WTC11 (cell line): ENCODE measurements around the gene UVRAG. TPM values are rescaled to one million over a fixed set of nuclear protein-coding genes. Genes with fewer than 3 reads are reported as not detected.

Experiments
- ATAC-seq: fragments of 200-7000 bp; cut with Tn5 transposase; 2 replicates; pipeline ENCODE4 v1.10.0; 2021; ENCODE audit warnings: mild to moderate bottlenecking, moderate library complexity
- CTCF ChIA-PET: fragments of 300-600 bp; sonication (Branson Sonifier 250); formaldehyde crosslinking; loops from one replicate; lab custom pipeline; 2021; ENCODE audit warnings: antibody characterized with exemption; lab: Charles Lee
- POLR2A ChIA-PET: fragments of 350-600 bp; sonication (Branson Sonifier 250); formaldehyde crosslinking; loops from one replicate; lab custom pipeline; 2021; ENCODE audit warnings: antibody characterized with exemption; lab: Charles Lee
- DNase-seq: peaks from one replicate; pipeline ENCODE4 v3.0.0; 2021; ENCODE audit warnings: low spot score
- H3K27ac Mint-ChIP-seq: 2 replicates; pipeline ENCODE4 v1.8.0; 2021; ENCODE audit warnings: mixed read lengths
- H3K27me3 Mint-ChIP-seq: 2 replicates; pipeline ENCODE4 v1.8.0; 2021; ENCODE audit warnings: low read depth, mild to moderate bottlenecking, moderate library complexity, mixed read lengths
- H3K36me3 Mint-ChIP-seq: 2 replicates; pipeline ENCODE4 v1.8.0; 2021; ENCODE audit warnings: mixed read lengths
- H3K4me1 Mint-ChIP-seq: 2 replicates; pipeline ENCODE4 v1.8.0; 2022; ENCODE audit warnings: mixed read lengths
- H3K4me3 Mint-ChIP-seq: 2 replicates; pipeline ENCODE4 v1.8.0; 2021; ENCODE audit warnings: mild to moderate bottlenecking, moderate library complexity, mixed read lengths
- H3K9me3 Mint-ChIP-seq: 2 replicates; pipeline ENCODE4 v1.8.0; 2021; ENCODE audit warnings: mixed read lengths
- ATF2 ChIP-seq: sonication (generic); formaldehyde crosslinking; IDR thresholded peaks from 2 replicates; pipeline ENCODE4 v1.8.1; 2022; ENCODE audit warnings: low read depth, missing genetic modification reagents, borderline replicate concordance
- ATF6 ChIP-seq: sonication (generic); formaldehyde crosslinking; IDR thresholded peaks from 2 replicates; pipeline ENCODE4 v1.8.1; 2023; ENCODE audit warnings: mild to moderate bottlenecking, missing genetic modification reagents
- CBFB ChIP-seq: sonication (generic); formaldehyde crosslinking; IDR thresholded peaks from 2 replicates; pipeline ENCODE4 v1.8.1; 2022; ENCODE audit warnings: mild to moderate bottlenecking, low read depth, missing genetic modification reagents
- CREM ChIP-seq: sonication (generic); formaldehyde crosslinking; IDR thresholded peaks from 2 replicates; pipeline ENCODE4 v1.8.1; 2022; ENCODE audit warnings: mild to moderate bottlenecking, missing genetic modification reagents, moderate library complexity
- E2F4 ChIP-seq: sonication (generic); formaldehyde crosslinking; IDR thresholded peaks from 2 replicates; pipeline ENCODE4 v1.8.1; 2022; ENCODE audit warnings: low read depth, mild to moderate bottlenecking, moderate library complexity, missing genetic modification reagents, borderline replicate concordance
- ELF4 ChIP-seq: sonication (generic); formaldehyde crosslinking; IDR thresholded peaks from 2 replicates; pipeline ENCODE4 v1.8.1; 2022; ENCODE audit warnings: low read depth, mild to moderate bottlenecking, moderate library complexity, missing genetic modification reagents
- ERG ChIP-seq: fragments of 250-450 bp; sonication (Bioruptor Pico); IDR thresholded peaks from 2 replicates; pipeline ENCODE4 v1.8.0; 2021; ENCODE audit warnings: mild to moderate bottlenecking
- FOXK1 ChIP-seq: sonication (generic); formaldehyde crosslinking; IDR thresholded peaks from 2 replicates; pipeline ENCODE4 v1.8.0; 2022; ENCODE audit warnings: mild to moderate bottlenecking, moderate library complexity, missing genetic modification reagents
- GRHL2 ChIP-seq: fragments of 250-450 bp; sonication (Bioruptor Pico); IDR thresholded peaks from 2 replicates; pipeline ENCODE4 v1.8.0; 2022; ENCODE audit warnings: mild to moderate bottlenecking, moderate library complexity; ENCODE audit not compliant: insufficient replicate concordance, severe bottlenecking
- NR1H2 ChIP-seq: sonication (generic); formaldehyde crosslinking; IDR thresholded peaks from 2 replicates; pipeline ENCODE4 v1.9.0; 2021; ENCODE audit warnings: mild to moderate bottlenecking, moderate library complexity, missing genetic modification reagents
- PREB ChIP-seq: sonication (generic); formaldehyde crosslinking; IDR thresholded peaks from 2 replicates; pipeline ENCODE4 v1.8.1; 2022; ENCODE audit warnings: mild to moderate bottlenecking, missing genetic modification reagents, moderate library complexity, borderline replicate concordance
- SMAD3 ChIP-seq: sonication (generic); formaldehyde crosslinking; IDR thresholded peaks from 2 replicates; pipeline ENCODE4 v1.8.0; 2022; ENCODE audit warnings: missing genetic modification reagents, mild to moderate bottlenecking, borderline replicate concordance
- SOX15 ChIP-seq: fragments of 250-450 bp; sonication (Bioruptor Pico); IDR thresholded peaks from 2 replicates; pipeline ENCODE4 v1.9.0; 2021; ENCODE audit warnings: mild to moderate bottlenecking
- SP1 ChIP-seq: sonication (generic); formaldehyde crosslinking; conservative IDR thresholded peaks from 2 replicates; pipeline ENCODE4 v1.8.1; 2022; ENCODE audit warnings: missing genetic modification reagents
- ZNF219 ChIP-seq: sonication (generic); formaldehyde crosslinking; IDR thresholded peaks from 2 replicates; pipeline ENCODE4 v1.8.0; 2023; ENCODE audit warnings: missing genetic modification reagents, mild to moderate bottlenecking, borderline replicate concordance
- ZNF263 ChIP-seq: sonication (generic); formaldehyde crosslinking; IDR thresholded peaks from 2 replicates; pipeline ENCODE4 v1.8.1; 2022; ENCODE audit warnings: low read depth, mild to moderate bottlenecking, moderate library complexity, missing genetic modification reagents
- ZNF423 ChIP-seq: fragments of 250-450 bp; sonication (Bioruptor Pico); IDR thresholded peaks from 2 replicates; pipeline ENCODE4 v2.1.2; 2022; ENCODE audit warnings: mild to moderate bottlenecking, moderate library complexity
- ZNF512 ChIP-seq: sonication (generic); formaldehyde crosslinking; IDR thresholded peaks from 2 replicates; pipeline ENCODE4 v1.8.1; 2022; ENCODE audit warnings: missing genetic modification reagents, borderline replicate concordance
- total RNA-seq: library from RNA; stranded (reverse); gene quantifications from 3 replicates; pipeline ENCODE4 v1.2.3, GENCODE V29; 2021

UVRAG gene
- total RNA-seq, 1 experiment from 2014 or later = 14.5 TPM

GRCh38 chr11:75784085-75784478 lies 30.9 kb upstream of the UVRAG start (continued):
- no peak for TF ChIP-seq SP1
- TF ChIP-seq ATF2 (CRISPR knock-in tag) = no peak
- TF ChIP-seq ERG (CRISPR knock-in tag) = no peak
- TF ChIP-seq ZNF512 (CRISPR knock-in tag) = no peak
- TF ChIP-seq ZNF423 (CRISPR knock-in tag) = no peak
- no peak for TF ChIP-seq FOXK1 (CRISPR knock-in tag)

GRCh38 chr11:75784506-75784905 lies 30.5 kb upstream of the UVRAG start:
- Mint-ChIP-seq H3K27ac (no peak overlapping the region), H3K4me1 (no peaks in the 10 kb centered on the region), H3K4me3 (no peak overlapping the region), H3K36me3 (no peaks in the 10 kb centered on the region), H3K27me3 (no peaks in the 10 kb centered on the region), H3K9me3 (no peaks in the 10 kb centered on the region)
- TF ChIP-seq ERG (CRISPR knock-in tag) (no peak), ZNF263 (CRISPR knock-in tag) (no peak), CREM (CRISPR knock-in tag) (no peak), GRHL2 (CRISPR knock-in tag) (no peak), ZNF512 (CRISPR knock-in tag) (no peak), ATF6 (no peak), SMAD3 (CRISPR knock-in tag) (no peak), CBFB (CRISPR knock-in tag) (no peak)
- ChIA-PET POLR2A (no interaction called here), CTCF (interaction anchor here (2.0 kb wide), 1 partner anchor 61 kb away, joined by 10 read pairs; no protein-coding TSS in a partner anchor)
- ATAC-seq (no peak), DNase-seq (no peak)

- CTCF ChIA-PET = interaction anchor here (1.6 to 2.0 kb wide), 2 partner anchors 10 to 62 kb away, joined by 4 to 10 read pairs; no protein-coding TSS in a partner anchor
- DNase-seq (no peak), ATAC-seq (no peak)
- H3K9me3 Mint-ChIP-seq = no peaks in the 10 kb centered on the region
- H3K36me3 Mint-ChIP-seq = no peaks in the 10 kb centered on the region
- H3K4me3 Mint-ChIP-seq = no peak overlapping the region
- H3K27ac Mint-ChIP-seq = no peak overlapping the region
- no peaks in the 10 kb centered on the region for H3K27me3 Mint-ChIP-seq
- H3K4me1 Mint-ChIP-seq = no peaks in the 10 kb centered on the region
- POLR2A ChIA-PET = interaction anchor here (1.0 kb wide), 1 partner anchor 47 kb away, joined by 3 read pairs; no protein-coding TSS in a partner anchor
- TF ChIP-seq ZNF263 (CRISPR knock-in tag) (no peak), PREB (CRISPR knock-in tag) (no peak), E2F4 (CRISPR knock-in tag) (no peak), ELF4 (CRISPR knock-in tag) (no peak), SOX15 (CRISPR knock-in tag) (no peak), ATF6 (no peak), NR1H2 (CRISPR knock-in tag) (no peak), ZNF219 (CRISPR knock-in tag) (no peak)
These were observed 29.8 kb upstream of the UVRAG start for GRCh38 chr11:75785187-75785586.
